Measurements from ENCODE around the gene CDC27.

The CDC27 gene

DNA sequence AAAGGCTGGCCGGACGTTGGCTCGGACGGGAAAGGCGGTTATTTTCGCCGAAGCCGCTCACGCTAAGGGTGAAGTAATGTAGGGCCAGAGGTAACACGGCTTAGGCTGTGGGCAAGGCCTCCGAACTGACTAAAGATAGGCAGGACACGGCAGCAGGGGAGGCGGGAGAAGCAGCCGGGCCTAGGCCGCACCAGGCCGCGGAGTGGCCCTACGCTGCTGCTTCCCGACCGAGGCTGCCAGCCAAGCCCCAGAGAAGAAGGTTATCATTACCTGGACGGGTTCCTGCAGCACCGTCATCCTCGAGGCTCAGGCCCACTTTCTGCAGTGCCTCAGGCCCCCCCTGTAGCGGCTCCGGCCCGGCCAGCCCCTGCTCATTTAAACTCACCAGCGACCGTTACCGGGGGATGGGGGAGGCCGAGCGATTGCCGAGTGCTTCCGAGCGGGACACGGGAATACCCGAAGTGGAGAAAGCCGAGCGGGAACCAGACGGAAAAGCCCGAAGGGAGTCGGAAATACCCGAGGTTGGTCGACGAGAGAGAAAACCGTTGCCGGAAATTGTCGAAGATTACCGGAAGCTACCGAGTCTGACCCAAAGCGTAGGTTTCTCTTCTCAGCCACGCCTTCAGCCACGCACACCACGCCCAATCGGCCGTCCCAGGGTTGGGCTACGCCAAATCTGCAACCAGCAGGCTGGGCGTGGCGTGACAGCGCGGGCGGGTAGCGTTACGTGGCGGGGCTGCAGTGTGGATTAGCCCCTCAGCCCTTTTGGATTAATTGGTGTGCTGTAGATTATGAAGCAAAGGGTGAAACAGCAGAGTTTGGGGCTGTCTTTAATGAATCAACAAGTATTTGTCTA is at the start of gene CDC27:
TSS of gene CDC27 (minus strand) at position 420 of the 856 bp plus-strand sequence. CDS start at position 297, 123 bp downstream.
- peaks cover 3% of the 10 kb centered on the region for H3K4me1 ChIP-seq (ENCODE audit: control insufficient read depth, insufficient read depth, low read length)
- peak within 1 kb of the TSS; percentile 85 for H3K9ac ChIP-seq (ENCODE audit: low read depth, low read length)
- no peaks in the 10 kb centered on the region for H3K9me3 ChIP-seq (ENCODE audit: control insufficient read depth, insufficient read depth, low read length)

DNA sequence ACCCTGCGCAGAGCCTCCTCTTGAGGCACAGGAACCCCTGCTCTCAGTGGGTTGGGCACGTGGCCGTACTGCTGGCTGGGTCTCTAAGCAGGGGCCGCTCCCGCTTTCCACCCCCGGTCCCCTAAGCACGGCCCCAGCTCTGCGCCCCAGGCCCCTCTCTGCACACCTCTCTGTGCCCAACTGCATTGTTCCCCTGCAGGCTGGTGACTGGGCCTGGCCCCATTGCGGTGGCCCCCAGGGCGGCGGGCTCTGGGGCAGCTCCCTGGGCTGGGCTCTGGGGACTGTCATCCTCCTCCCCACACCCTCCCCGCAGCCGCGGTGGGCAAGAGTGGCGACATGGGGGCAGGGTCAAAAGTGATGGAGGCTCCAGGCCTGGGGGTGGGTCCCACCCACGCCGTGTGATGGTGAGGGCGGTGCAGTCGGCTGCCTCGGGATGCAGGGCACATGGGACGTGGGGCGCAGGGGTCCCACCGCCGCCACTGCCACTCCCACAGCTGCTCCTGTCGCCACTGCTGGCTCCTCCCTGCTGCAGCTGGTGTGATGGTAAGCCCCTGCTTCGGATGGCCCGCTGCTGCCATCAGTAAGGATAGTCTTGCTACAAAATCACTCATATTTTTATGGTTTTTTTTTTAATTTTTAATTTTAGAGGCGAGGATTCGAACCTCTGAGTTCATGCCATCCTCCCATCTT is 49.4 kb upstream of the CDC27 start:
- no peaks in the 10 kb centered on the region for H3K27me3 ChIP-seq (ENCODE audit: control insufficient read depth, insufficient read depth, low read length)
- H3K9ac ChIP-seq (ENCODE audit: low read depth, low read length), result no peak overlapping the region
- H3K4me3 ChIP-seq (ENCODE audit: low read depth, low read length), result no peak overlapping the region
- no peaks in the 10 kb centered on the region for H3K9me3 ChIP-seq (ENCODE audit: control insufficient read depth, insufficient read depth, low read length)
- H3K36me3 ChIP-seq (ENCODE audit: control insufficient read depth, insufficient read depth, low read length), result no peaks in the 10 kb centered on the region
- no peaks in the 10 kb centered on the region for H3K4me1 ChIP-seq (ENCODE audit: control insufficient read depth, insufficient read depth, low read length)

More for the DNA sequence above, at the start of gene CDC27:
- Histone ChIP-seq H3K36me3 (ENCODE audit: control insufficient read depth, insufficient read depth, low read length) (no peaks in the 10 kb centered on the region), H3K27me3 (ENCODE audit: control insufficient read depth, insufficient read depth, low read length) (no peaks in the 10 kb centered on the region), H3K4me3 (ENCODE audit: low read depth, low read length) (peak within 1 kb of the TSS; percentile 92)

- H3K27me3 ChIP-seq (ENCODE audit: control insufficient read depth, insufficient read depth, low read length), result no peaks in the 10 kb centered on the region
- no peak overlapping the region for H3K4me3 ChIP-seq (ENCODE audit: low read depth, low read length)
- no peaks in the 10 kb centered on the region for H3K36me3 ChIP-seq (ENCODE audit: control insufficient read depth, insufficient read depth, low read length)
- H3K4me1 ChIP-seq (ENCODE audit: control insufficient read depth, insufficient read depth, low read length), result no peaks in the 10 kb centered on the region
- H3K9me3 ChIP-seq (ENCODE audit: control insufficient read depth, insufficient read depth, low read length), result no peaks in the 10 kb centered on the region
- H3K9ac ChIP-seq (ENCODE audit: low read depth, low read length), result no peak overlapping the region
Observed at GRCh38 chr17:47237841-47238240, 48.7 kb upstream of the CDC27 start.

- Histone ChIP-seq H3K4me1 (ENCODE audit: control insufficient read depth, insufficient read depth, low read length) (no peaks in the 10 kb centered on the region), H3K9me3 (ENCODE audit: control insufficient read depth, insufficient read depth, low read length) (no peaks in the 10 kb centered on the region), H3K36me3 (ENCODE audit: control insufficient read depth, insufficient read depth, low read length) (no peaks in the 10 kb centered on the region), H3K9ac (ENCODE audit: low read depth, low read length) (no peak overlapping the region), H3K27me3 (ENCODE audit: control insufficient read depth, insufficient read depth, low read length) (no peaks in the 10 kb centered on the region), H3K4me3 (ENCODE audit: low read depth, low read length) (no peak overlapping the region)
Observed at GRCh38 chr17:47235923-47236322, 46.8 kb upstream of the CDC27 start.

GRCh38 chr17:47235506-47235905 is 46.4 kb upstream of the CDC27 start:
- Histone ChIP-seq H3K9me3 (ENCODE audit: control insufficient read depth, insufficient read depth, low read length) (no peaks in the 10 kb centered on the region), H3K4me3 (ENCODE audit: low read depth, low read length) (no peak overlapping the region), H3K9ac (ENCODE audit: low read depth, low read length) (no peak overlapping the region), H3K4me1 (ENCODE audit: control insufficient read depth, insufficient read depth, low read length) (no peaks in the 10 kb centered on the region), H3K27me3 (ENCODE audit: control insufficient read depth, insufficient read depth, low read length) (peaks cover under 1% of the 10 kb centered on the region), H3K36me3 (ENCODE audit: control insufficient read depth, insufficient read depth, low read length) (no peaks in the 10 kb centered on the region)

DNA sequence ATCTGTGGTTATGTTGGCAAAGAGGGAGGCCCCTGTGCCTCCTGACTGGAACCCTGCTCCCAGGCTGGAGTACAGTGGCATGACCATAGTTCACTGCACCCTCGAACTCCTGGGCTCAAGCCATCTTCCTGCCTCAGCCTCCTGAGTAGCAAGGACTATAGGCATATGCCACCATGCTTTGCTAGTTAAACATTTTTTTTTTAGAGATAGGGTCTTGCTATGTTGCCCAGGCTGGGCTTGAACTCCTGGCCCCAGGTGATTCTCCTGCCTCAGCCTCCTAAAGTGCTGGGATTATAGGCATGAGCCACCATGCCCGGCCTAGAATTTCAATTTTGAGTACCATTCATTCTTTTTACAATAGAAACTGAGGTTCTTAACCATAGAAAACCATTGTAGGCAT is 43.4 kb upstream of the CDC27 start:
- H3K4me1 ChIP-seq (ENCODE audit: control insufficient read depth, insufficient read depth, low read length), result peaks cover 6% of the 10 kb centered on the region
- no peaks in the 10 kb centered on the region for H3K9me3 ChIP-seq (ENCODE audit: control insufficient read depth, insufficient read depth, low read length)
- no peak overlapping the region for H3K4me3 ChIP-seq (ENCODE audit: low read depth, low read length)
- H3K27me3 ChIP-seq (ENCODE audit: control insufficient read depth, insufficient read depth, low read length), result peaks cover 7% of the 10 kb centered on the region
- H3K9ac ChIP-seq (ENCODE audit: low read depth, low read length), result no peak overlapping the region
- no peaks in the 10 kb centered on the region for H3K36me3 ChIP-seq (ENCODE audit: control insufficient read depth, insufficient read depth, low read length)

DNA sequence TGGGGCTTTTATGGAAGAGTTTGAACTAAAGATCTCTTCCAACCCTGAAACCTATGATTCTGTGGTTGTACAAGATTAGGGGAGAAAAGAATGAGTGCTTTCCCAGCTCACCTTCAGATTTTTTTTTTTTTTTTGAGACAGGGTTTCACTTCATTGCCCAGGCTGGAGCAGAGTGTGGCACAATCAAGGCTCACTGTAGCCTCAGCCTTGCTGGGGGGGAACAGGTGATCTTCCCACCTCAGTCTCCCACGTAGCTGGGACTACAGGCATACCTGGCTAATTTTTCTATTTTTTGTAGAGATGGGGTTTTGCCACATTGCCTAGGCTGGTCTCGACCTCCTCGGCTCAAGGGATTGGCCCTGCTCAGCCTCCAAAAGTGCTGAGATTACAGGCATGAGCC is 42.8 kb upstream of the CDC27 start:
- Histone ChIP-seq H3K4me3 (ENCODE audit: low read depth, low read length) (no peak overlapping the region), H3K27me3 (ENCODE audit: control insufficient read depth, insufficient read depth, low read length) (peaks cover 7% of the 10 kb centered on the region), H3K9me3 (ENCODE audit: control insufficient read depth, insufficient read depth, low read length) (no peaks in the 10 kb centered on the region), H3K36me3 (ENCODE audit: control insufficient read depth, insufficient read depth, low read length) (no peaks in the 10 kb centered on the region), H3K4me1 (ENCODE audit: control insufficient read depth, insufficient read depth, low read length) (peaks cover 6% of the 10 kb centered on the region), H3K9ac (ENCODE audit: low read depth, low read length) (no peak overlapping the region)

DNA sequence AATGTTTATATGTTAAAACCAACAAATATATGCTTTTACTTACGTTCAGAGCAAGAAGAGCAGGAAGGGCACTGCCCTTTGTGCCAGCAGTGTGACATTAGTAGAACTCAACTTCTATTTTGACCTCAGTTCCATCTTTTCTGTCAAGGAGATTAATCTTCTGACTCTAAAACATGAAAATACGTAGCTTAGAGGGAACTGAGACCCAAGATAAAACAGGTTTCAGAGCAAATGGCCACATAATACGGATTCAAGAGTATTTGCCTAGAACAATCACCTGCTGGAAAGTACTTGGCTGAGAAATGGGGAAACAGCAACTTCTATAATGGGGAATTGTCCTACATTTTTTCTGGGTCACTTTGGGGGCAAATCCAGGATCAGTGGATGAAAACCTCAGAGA is 42.2 kb upstream of the CDC27 start:
- Histone ChIP-seq H3K9me3 (ENCODE audit: control insufficient read depth, insufficient read depth, low read length) (no peaks in the 10 kb centered on the region), H3K4me1 (ENCODE audit: control insufficient read depth, insufficient read depth, low read length) (peaks cover 6% of the 10 kb centered on the region), H3K4me3 (ENCODE audit: low read depth, low read length) (no peak overlapping the region), H3K27me3 (ENCODE audit: control insufficient read depth, insufficient read depth, low read length) (peaks cover 7% of the 10 kb centered on the region), H3K36me3 (ENCODE audit: control insufficient read depth, insufficient read depth, low read length) (no peaks in the 10 kb centered on the region), H3K9ac (ENCODE audit: low read depth, low read length) (no peak overlapping the region)

DNA sequence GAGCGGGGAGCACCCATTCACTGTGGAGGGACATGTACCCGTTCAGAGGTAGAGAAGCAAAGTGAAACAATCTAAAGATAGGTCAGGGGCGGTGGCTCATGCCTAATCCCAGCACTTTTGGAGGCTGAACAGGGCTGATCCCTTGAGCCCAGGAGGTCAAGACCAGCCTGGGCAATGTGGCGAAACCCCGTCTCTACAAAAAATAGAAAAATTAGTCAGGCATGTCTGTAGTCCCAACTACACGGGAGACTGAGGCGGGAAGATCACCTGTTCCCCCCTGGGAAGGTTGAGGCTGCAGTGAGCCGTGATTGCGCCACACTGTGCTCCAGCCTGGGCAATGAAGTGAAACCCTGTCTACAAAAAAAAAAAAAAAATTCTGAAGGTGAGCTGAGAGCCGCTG is 41.8 kb upstream of the CDC27 start:
- peaks cover 6% of the 10 kb centered on the region for H3K4me1 ChIP-seq (ENCODE audit: control insufficient read depth, insufficient read depth, low read length)
- H3K9me3 ChIP-seq (ENCODE audit: control insufficient read depth, insufficient read depth, low read length), result no peaks in the 10 kb centered on the region
- H3K36me3 ChIP-seq (ENCODE audit: control insufficient read depth, insufficient read depth, low read length), result no peaks in the 10 kb centered on the region
- H3K27me3 ChIP-seq (ENCODE audit: control insufficient read depth, insufficient read depth, low read length), result peaks cover 7% of the 10 kb centered on the region
- no peak overlapping the region for H3K9ac ChIP-seq (ENCODE audit: low read depth, low read length)
- no peak overlapping the region for H3K4me3 ChIP-seq (ENCODE audit: low read depth, low read length)

DNA sequence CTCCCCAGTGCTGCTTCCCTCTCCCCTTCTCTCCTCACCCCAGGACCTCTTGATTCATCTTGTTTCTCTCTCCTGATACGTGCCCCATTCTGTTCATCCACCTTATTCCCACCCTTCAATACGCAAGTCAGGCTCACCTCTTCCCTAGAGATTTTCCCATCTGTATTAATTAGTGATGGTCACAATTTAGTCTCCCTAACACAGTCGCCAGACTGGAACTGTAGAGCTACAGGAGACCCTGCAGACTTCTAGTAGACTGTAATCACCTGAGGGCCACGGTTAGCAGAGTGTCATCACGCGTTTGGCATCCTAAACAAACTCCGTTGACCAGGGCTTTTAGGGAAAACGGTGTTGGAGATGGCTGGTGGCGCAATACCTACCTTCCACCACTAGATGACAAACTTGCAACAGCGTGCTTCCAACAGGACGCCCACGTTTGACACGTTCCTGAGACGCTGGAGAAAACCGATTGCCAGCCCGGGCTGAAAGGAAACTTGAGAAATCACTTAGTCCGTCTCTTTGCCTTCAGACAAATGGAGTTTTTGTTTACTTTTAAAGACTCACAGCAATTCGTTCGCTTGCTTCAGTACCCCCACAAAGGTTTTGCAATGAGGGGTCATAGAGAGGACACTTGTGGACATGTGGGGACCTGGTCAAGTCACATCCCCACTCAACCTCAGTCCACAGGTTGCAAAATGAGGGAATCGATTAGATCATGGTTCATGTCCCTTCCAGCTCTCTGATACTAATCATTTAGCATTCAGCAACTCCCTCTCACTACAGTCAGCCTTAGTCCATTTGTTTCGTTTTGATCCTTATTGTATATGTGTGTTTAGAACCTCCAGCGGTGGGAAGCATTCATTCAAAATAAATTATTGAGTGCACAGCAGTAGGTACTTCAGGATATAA is 40.7 kb upstream of the CDC27 start:
- Histone ChIP-seq H3K36me3 (ENCODE audit: control insufficient read depth, insufficient read depth, low read length) (no peaks in the 10 kb centered on the region), H3K9ac (ENCODE audit: low read depth, low read length) (no peak overlapping the region), H3K4me3 (ENCODE audit: low read depth, low read length) (no peak overlapping the region), H3K4me1 (ENCODE audit: control insufficient read depth, insufficient read depth, low read length) (peaks cover 6% of the 10 kb centered on the region), H3K27me3 (ENCODE audit: control insufficient read depth, insufficient read depth, low read length) (peaks cover 7% of the 10 kb centered on the region), H3K9me3 (ENCODE audit: control insufficient read depth, insufficient read depth, low read length) (peaks cover 2% of the 10 kb centered on the region)

- peaks cover 6% of the 10 kb centered on the region for H3K4me1 ChIP-seq (ENCODE audit: control insufficient read depth, insufficient read depth, low read length)
- H3K36me3 ChIP-seq (ENCODE audit: control insufficient read depth, insufficient read depth, low read length), result no peaks in the 10 kb centered on the region
- H3K9me3 ChIP-seq (ENCODE audit: control insufficient read depth, insufficient read depth, low read length), result peaks cover 6% of the 10 kb centered on the region
- H3K4me3 ChIP-seq (ENCODE audit: low read depth, low read length), result no peak overlapping the region
- no peak overlapping the region for H3K9ac ChIP-seq (ENCODE audit: low read depth, low read length)
- H3K27me3 ChIP-seq (ENCODE audit: control insufficient read depth, insufficient read depth, low read length), result peaks cover 7% of the 10 kb centered on the region
Observed at GRCh38 chr17:47227862-47228261, 38.8 kb upstream of the CDC27 start.

Measured in iPS-15b (cell line).